Retinal pigment epithelial cell (primary cell): ENCODE data around the gene SSBP3.

ENCODE experiments used
- DNase-seq: peaks from one replicate; pipeline ENCODE4 v3.0.0-alpha.2; 2010; ENCODE audit warnings: low read depth
- H3K4me3 ChIP-seq: 2 replicates; pipeline ENCODE4 v1.5.1; 2011; ENCODE audit warnings: mild to moderate bottlenecking, low read length, control low read depth, moderate library complexity
- CTCF ChIP-seq: conservative IDR thresholded peaks from 2 replicates; pipeline ENCODE4 v1.5.1; 2011; ENCODE audit warnings: low read depth, low read length, control low read depth, inconsistent platforms

The SSBP3 gene

GRCh38 chr1:54265659-54266058 is 140.5 kb downstream of the SSBP3 start:
- TF ChIP-seq CTCF = no peak
- H3K4me3 ChIP-seq = no peak overlapping the region
- DNase-seq = no peak

- no peak for TF ChIP-seq CTCF
- DNase-seq = no peak
- no peak overlapping the region for H3K4me3 ChIP-seq
Observed at GRCh38 chr1:54265126-54265525, 141.1 kb downstream of the SSBP3 start.

- DNase-seq = no peak
- TF ChIP-seq CTCF = no peak
- no peak overlapping the region for H3K4me3 ChIP-seq
Observed at GRCh38 chr1:54263601-54264226, 142.5 kb downstream of the SSBP3 start.

- no peak overlapping the region for H3K4me3 ChIP-seq
- no peak for DNase-seq
- TF ChIP-seq CTCF = no peak
Observed at GRCh38 chr1:54262244-54262643, 143.9 kb downstream of the SSBP3 start.

- no peak for DNase-seq
- H3K4me3 ChIP-seq = no peak overlapping the region
- TF ChIP-seq CTCF = no peak
Observed at GRCh38 chr1:54260810-54261209, 145.4 kb downstream of the SSBP3 start.

- no peak for DNase-seq
- TF ChIP-seq CTCF = no peak
Observed at GRCh38 chr1:54259546-54260140, 146.6 kb downstream of the SSBP3 start.

GRCh38 chr1:54257876-54258275 is 148.3 kb downstream of the SSBP3 start:
- no peak overlapping the region for H3K4me3 ChIP-seq
- DNase-seq = no peak
- TF ChIP-seq CTCF = no peak

More at GRCh38 chr1:54259546-54260140, 146.6 kb downstream of the SSBP3 start:
- no peak overlapping the region for H3K4me3 ChIP-seq
